PFSK-1 (cell line): ENCODE results near the gene SAP130. TPM values are rescaled to one million over a fixed set of nuclear protein-coding genes. Genes with fewer than 3 reads are reported as not detected.

Experiments
- FOXP2 ChIP-seq: optimal IDR thresholded peaks from 2 replicates; pipeline ENCODE3; 2011; ENCODE audit warnings: borderline replicate concordance, control low read depth, inconsistent platforms; ENCODE audit not compliant: insufficient read depth; ENCODE audit errors: extremely low read length, extremely low read depth
- POLR2AphosphoS5 ChIP-seq: IDR thresholded peaks from 2 replicates; pipeline ENCODE4 v1.6.1; 2012; ENCODE audit warnings: low read depth, mild to moderate bottlenecking, control low read depth, low read length, moderate library complexity
- SIN3A ChIP-seq: IDR thresholded peaks from 2 replicates; pipeline ENCODE4 v1.6.1; 2012; ENCODE audit warnings: mild to moderate bottlenecking, low read length, moderate library complexity, borderline replicate concordance; ENCODE audit not compliant: insufficient read depth
- TAF1 ChIP-seq: IDR thresholded peaks from 2 replicates; pipeline ENCODE4 v1.6.1; 2012; ENCODE audit warnings: low read length, control low read depth, borderline replicate concordance; ENCODE audit not compliant: insufficient read depth
- polyA plus RNA-seq: library from polyadenylated mRNA; unstranded; fragments of >200 nt; gene quantifications from one replicate; pipeline ENCODE4 v1.2.1, GENCODE V29; 2012; ENCODE audit warnings: low read depth, missing spikeins; ENCODE audit not compliant: insufficient read length
- TF ChIP-seq, protein P1 (sequence below), 2 experiments: IDR thresholded peaks; 2 replicates each; pipeline versions ENCODE4 v1.6.1 to v1.8.0; 2011 to 2012; ENCODE audit warnings: low read depth in 2 of 2, low read length in 2 of 2, control low read depth in 1 of 2, inconsistent platforms in 1 of 2, mild to moderate bottlenecking in 1 of 2, moderate library complexity in 1 of 2; ENCODE audit not compliant: insufficient read depth in 1 of 2

Gene SAP130
- polyA plus RNA-seq = 23.6 TPM

DNA sequence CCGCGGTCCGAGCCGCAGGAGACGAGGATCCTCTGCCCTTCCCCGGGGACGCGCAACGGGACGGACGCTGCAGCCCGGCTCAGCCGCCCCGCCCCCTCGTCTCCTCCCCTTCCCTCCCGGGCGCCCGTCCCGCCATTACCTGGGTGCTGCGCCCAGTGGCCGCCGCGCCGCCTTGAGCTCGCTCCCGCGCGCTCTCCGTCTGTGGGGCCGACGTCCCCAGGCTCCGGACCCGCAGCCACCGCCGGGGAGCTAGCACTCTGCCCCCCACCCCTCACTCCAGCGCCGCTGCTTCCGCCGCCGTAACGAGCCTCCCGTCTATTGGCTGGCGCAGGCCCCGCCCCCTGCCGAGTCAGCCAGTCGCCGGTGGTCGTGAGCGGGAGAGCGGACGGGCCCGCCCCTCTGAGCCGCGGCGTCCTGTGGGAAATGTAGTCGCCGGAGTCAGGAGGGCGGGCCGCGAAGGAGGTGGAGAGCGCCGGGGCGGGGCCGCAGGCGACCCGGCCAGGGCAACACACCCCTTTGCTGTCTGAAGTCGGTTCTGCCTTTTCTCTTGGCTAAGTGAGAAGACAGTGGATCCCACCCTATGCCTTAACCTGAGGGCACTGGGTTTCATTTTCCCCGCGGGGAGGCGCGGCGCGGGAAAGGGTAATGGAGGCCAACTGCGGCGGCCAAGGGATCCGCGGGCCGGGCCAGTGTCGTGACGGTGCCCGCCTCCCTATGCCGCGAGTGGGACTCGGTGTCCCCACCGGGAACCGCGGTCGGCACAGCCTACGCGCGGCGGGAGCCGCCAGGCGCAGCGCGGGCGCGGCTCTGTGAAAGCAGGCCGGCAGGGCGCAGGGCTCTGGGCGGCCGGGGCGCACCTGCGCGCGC lies at the start of gene SAP130:
Gene SAP130, minus strand, starts transcription at position 259 of the 867 bp plus-strand sequence. CDS start 1,767 bp downstream, outside the sequence.
- TF ChIP-seq POLR2AphosphoS5 = no peak
- TF ChIP-seq FOXP2 = peak; percentile 50
- TF ChIP-seq SIN3A = no peak

DNA sequence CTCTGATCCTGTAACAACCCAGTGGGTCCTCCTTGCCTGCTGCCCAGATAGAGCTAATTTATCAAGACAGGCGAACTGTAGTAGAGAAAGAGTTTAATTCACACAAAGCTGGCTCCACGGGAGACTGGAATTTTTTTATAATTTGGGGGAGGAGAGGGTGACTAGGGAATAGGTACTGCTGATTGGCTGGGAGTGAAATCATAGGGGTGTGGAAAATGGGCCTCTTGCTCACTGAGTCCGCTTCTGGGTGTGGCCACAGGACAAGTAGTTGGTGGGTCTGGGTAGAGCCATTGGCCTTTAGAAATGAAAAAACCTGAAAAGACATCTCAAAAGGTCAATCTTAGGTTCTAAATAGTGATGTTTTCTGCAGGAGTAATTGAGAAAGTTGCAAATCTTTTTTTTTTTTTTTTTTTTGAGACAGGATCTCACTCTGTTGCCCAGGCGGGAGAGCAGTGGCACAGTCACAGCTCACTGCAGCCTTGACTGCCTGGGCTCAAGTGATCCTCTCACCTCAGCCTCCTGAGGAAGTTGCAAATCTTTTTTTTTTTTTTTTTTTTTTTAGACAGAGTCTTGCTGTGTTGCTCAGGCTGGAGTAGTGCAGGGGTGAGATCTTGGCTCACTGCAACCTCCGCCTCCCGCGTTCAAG lies 48.7 kb upstream of the SAP130 start:
- TF ChIP-seq FOXP2 (no peak), TAF1 (no peak), POLR2AphosphoS5 (no peak), SIN3A (no peak)
- TF ChIP-seq, protein P1, sequence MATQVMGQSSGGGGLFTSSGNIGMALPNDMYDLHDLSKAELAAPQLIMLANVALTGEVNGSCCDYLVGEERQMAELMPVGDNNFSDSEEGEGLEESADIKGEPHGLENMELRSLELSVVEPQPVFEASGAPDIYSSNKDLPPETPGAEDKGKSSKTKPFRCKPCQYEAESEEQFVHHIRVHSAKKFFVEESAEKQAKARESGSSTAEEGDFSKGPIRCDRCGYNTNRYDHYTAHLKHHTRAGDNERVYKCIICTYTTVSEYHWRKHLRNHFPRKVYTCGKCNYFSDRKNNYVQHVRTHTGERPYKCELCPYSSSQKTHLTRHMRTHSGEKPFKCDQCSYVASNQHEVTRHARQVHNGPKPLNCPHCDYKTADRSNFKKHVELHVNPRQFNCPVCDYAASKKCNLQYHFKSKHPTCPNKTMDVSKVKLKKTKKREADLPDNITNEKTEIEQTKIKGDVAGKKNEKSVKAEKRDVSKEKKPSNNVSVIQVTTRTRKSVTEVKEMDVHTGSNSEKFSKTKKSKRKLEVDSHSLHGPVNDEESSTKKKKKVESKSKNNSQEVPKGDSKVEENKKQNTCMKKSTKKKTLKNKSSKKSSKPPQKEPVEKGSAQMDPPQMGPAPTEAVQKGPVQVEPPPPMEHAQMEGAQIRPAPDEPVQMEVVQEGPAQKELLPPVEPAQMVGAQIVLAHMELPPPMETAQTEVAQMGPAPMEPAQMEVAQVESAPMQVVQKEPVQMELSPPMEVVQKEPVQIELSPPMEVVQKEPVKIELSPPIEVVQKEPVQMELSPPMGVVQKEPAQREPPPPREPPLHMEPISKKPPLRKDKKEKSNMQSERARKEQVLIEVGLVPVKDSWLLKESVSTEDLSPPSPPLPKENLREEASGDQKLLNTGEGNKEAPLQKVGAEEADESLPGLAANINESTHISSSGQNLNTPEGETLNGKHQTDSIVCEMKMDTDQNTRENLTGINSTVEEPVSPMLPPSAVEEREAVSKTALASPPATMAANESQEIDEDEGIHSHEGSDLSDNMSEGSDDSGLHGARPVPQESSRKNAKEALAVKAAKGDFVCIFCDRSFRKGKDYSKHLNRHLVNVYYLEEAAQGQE (IDR thresholded peaks at IDR 0.05; ENCODE audit: insufficient read depth in 1 of 2, low read depth in 2 of 2, low read length in 2 of 2) = no peak

- TF ChIP-seq SIN3A (no peak), FOXP2 (no peak), TAF1 (no peak), POLR2AphosphoS5 (no peak)
- TF ChIP-seq, protein P1 (IDR thresholded peaks at IDR 0.05; ENCODE audit: insufficient read depth in 1 of 2, low read depth in 2 of 2, low read length in 2 of 2) = no peak
Measured at GRCh38 chr2:128073278-128073677, 45.4 kb upstream of the SAP130 start.

DNA sequence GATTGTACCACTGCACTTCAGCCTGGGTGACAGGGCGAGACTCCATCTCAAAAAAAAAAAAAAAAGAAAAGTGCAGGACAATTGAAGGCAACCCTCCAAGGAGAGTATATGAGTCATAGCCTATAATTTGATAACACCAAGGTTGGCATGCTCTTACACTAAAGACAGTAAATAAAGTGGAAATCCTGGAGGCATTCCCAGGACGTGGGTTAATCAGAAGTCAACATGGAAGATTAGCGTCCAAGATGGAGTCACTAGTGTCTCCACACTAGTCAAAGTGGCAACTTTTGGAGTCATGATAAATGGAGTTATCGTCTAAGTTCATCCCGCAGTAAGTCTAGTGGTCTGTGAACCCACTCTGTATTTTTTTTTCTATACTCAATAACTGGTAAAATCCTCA lies 41.9 kb upstream of the SAP130 start:
- TF ChIP-seq POLR2AphosphoS5 (no peak), FOXP2 (no peak), SIN3A (no peak), TAF1 (no peak)
- TF ChIP-seq, protein P1 (IDR thresholded peaks at IDR 0.05; ENCODE audit: insufficient read depth in 1 of 2, low read depth in 2 of 2, low read length in 2 of 2) = no peak

- TF ChIP-seq POLR2AphosphoS5 = no peak
- TF ChIP-seq FOXP2 = no peak
- no peak for TF ChIP-seq SIN3A
- no peak for TF ChIP-seq TAF1
Measured at GRCh38 chr2:128064353-128064752, 36.5 kb upstream of the SAP130 start.
